GM18868 (cell line): ENCODE measurements around the gene SYNJ2.
"Not testable (repeated sequence)": the region's sequence is repeated elsewhere in the genome, so short reads cannot be mapped to it uniquely, and the experiment has no call there.

Experiments
- ATAC-seq: cut with Tn5 transposase; IDR thresholded peaks from one replicate; pipeline ENCODE4 v1.9.1; 2021; ENCODE audit warnings: mild to moderate bottlenecking, moderate library complexity; ENCODE audit not compliant: unreplicated experiment

The SYNJ2 gene

GRCh38 chr6:157981395-157982101, at the start of gene SYNJ2:
Gene SYNJ2 (plus strand): TSS chr6:157981863. CDS start chr6:157981962, 99 bp downstream.
- peak; percentile 87 for ATAC-seq

- no peak for ATAC-seq
These were observed 45.9 kb upstream of the SYNJ2 start for GRCh38 chr6:157935786-157936185.

- ATAC-seq, result no peak
These were observed 44.3 kb upstream of the SYNJ2 start for GRCh38 chr6:157937318-157937717.

GRCh38 chr6:157937916-157938315, 43.7 kb upstream of the SYNJ2 start:
- ATAC-seq, result no peak

- not testable (repeated sequence) for ATAC-seq
These were observed 41.2 kb upstream of the SYNJ2 start for GRCh38 chr6:157940375-157941036.

GRCh38 chr6:157941101-157941863, 40.4 kb upstream of the SYNJ2 start:
- no peak for ATAC-seq

- ATAC-seq, result no peak
These were observed 39.3 kb upstream of the SYNJ2 start for GRCh38 chr6:157942351-157942750.

- no peak for ATAC-seq
These were observed 38.3 kb upstream of the SYNJ2 start for GRCh38 chr6:157943249-157943963.

GRCh38 chr6:157943964-157944283, 37.7 kb upstream of the SYNJ2 start:
- ATAC-seq, result no peak

- ATAC-seq, result no peak
These were observed 36.4 kb upstream of the SYNJ2 start for GRCh38 chr6:157944983-157945931.

GRCh38 chr6:157946053-157946617, 35.5 kb upstream of the SYNJ2 start:
- ATAC-seq, result no peak

- ATAC-seq, result peak; percentile 86
These were observed 34.7 kb upstream of the SYNJ2 start for GRCh38 chr6:157946865-157947532.

- ATAC-seq, result not testable (repeated sequence)
These were observed 30.8 kb upstream of the SYNJ2 start for GRCh38 chr6:157950899-157951298.

- no peak for ATAC-seq
These were observed 29.8 kb upstream of the SYNJ2 start for GRCh38 chr6:157951828-157952227.

- ATAC-seq, result no peak
These were observed 28.8 kb upstream of the SYNJ2 start for GRCh38 chr6:157952861-157953351.

- no peak for ATAC-seq
These were observed 28.0 kb upstream of the SYNJ2 start for GRCh38 chr6:157953580-157954091.

- ATAC-seq, result no peak
These were observed 27.2 kb upstream of the SYNJ2 start for GRCh38 chr6:157954150-157955117.

- no peak for ATAC-seq
These were observed 26.0 kb upstream of the SYNJ2 start for GRCh38 chr6:157955675-157956074.
